ENCODE data around the gene BIN1. TPM values are rescaled to one million over a fixed set of nuclear protein-coding genes. Genes with fewer than 3 reads are reported as not detected.

BIN1 gene
- total RNA-seq, 4 donors from 2014 or later: 1,150 to 2,167 (median 1,736) TPM

- peak in 1 of 2 donors; percentile 80 for DNase-seq
- in situ Hi-C loops (cut with MboI; ENCODE audit: low sequenced_read_pairs in 4 of 4): loop anchor here in 1 of 4 donors (10.0 to 25.0 kb wide), 2 partner anchors 86 to 444 kb away; no protein-coding TSS in a partner anchor
- intact Hi-C loops (cut with DNase I; ENCODE audit: low total_unique reads): loop anchor here (1.0 to 10.0 kb wide), 3 partner anchors 16 to 344 kb away; partner anchors contain the start of gene MAP3K2
- no peak for TF ChIP-seq POLR2A (IDR thresholded peaks at IDR 0.05)
- peak in 2 of 5 experiments; percentile 8 to 35 for TF ChIP-seq CTCF (IDR thresholded peaks at IDR 0.05 in 4 of 5, conservative IDR thresholded peaks at IDR 0.05 in 1 of 5)
- no peaks in the 10 kb centered on the region for H3K27me3 ChIP-seq
- peak overlapping the region; percentile 13 to 44 (median 31) for H3K4me3 ChIP-seq
- H3K9me3 ChIP-seq: no peaks in the 10 kb centered on the region
- peaks cover 87 to 97% of the 10 kb centered on the region in 2 donors for H3K4me1 ChIP-seq
- ATAC-seq: peak; percentile 6
- H3K27ac ChIP-seq: peak overlapping the region; percentile 97 to 100 (median 100)
- peaks cover 0 to 19% of the 10 kb centered on the region in 2 donors for H3K36me3 ChIP-seq
Measured at GRCh38 chr2:127068351-127068741, 38.6 kb downstream of the BIN1 start.

- Histone ChIP-seq H3K9me3 (no peaks in the 10 kb centered on the region), H3K27ac (peak overlapping the region; percentile 97 to 100 (median 100)), H3K4me1 (peaks cover 84 to 97% of the 10 kb centered on the region in 2 donors), H3K4me3 (peak overlapping the region in 2 of 4 donors; percentile 41 to 44), H3K36me3 (peaks cover 0 to 24% of the 10 kb centered on the region in 2 donors), H3K27me3 (no peaks in the 10 kb centered on the region)
- DNase-seq: peak; percentile 93 to 97
- peak; percentile 43 to 48 for ATAC-seq
- intact Hi-C loops (cut with DNase I; ENCODE audit: low total_unique reads) (loop anchor here (1.0 to 10.0 kb wide), 4 partner anchors 14 to 345 kb away; partner anchors contain the start of gene MAP3K2), in situ Hi-C loops (cut with MboI; ENCODE audit: low sequenced_read_pairs in 4 of 4) (loop anchor here in 1 of 4 donors (10.0 to 25.0 kb wide), 2 partner anchors 87 to 445 kb away; no protein-coding TSS in a partner anchor)
- TF ChIP-seq POLR2A (IDR thresholded peaks at IDR 0.05): peak in 1 of 2 donors; percentile 25
- TF ChIP-seq CTCF (IDR thresholded peaks at IDR 0.05 in 4 of 5, conservative IDR thresholded peaks at IDR 0.05 in 1 of 5): peak; percentile 89 to 97 (median 95)
Measured at GRCh38 chr2:127067620-127068350, 39.2 kb downstream of the BIN1 start.

- TF ChIP-seq CTCF (IDR thresholded peaks at IDR 0.05 in 4 of 5, conservative IDR thresholded peaks at IDR 0.05 in 1 of 5) (no peak), POLR2A (IDR thresholded peaks at IDR 0.05) (no peak)
- intact Hi-C loops (cut with DNase I; ENCODE audit: low total_unique reads): loop anchor here (1.0 to 10.0 kb wide), 3 partner anchors 14 to 345 kb away; partner anchors contain the start of gene MAP3K2
- in situ Hi-C loops (cut with MboI; ENCODE audit: low sequenced_read_pairs in 4 of 4): loop anchor here in 1 of 4 donors (10.0 to 25.0 kb wide), 2 partner anchors 88 to 445 kb away; no protein-coding TSS in a partner anchor
- Histone ChIP-seq H3K36me3 (peaks cover 0 to 27% of the 10 kb centered on the region in 2 donors), H3K27me3 (no peaks in the 10 kb centered on the region), H3K4me1 (peaks cover 76 to 97% of the 10 kb centered on the region in 2 donors), H3K9me3 (no peaks in the 10 kb centered on the region), H3K27ac (peak overlapping the region; percentile 97 to 100 (median 100)), H3K4me3 (peak overlapping the region in 1 of 4 donors; percentile 44)
- ATAC-seq: peak; percentile 10 to 14
- DNase-seq: peak; percentile 72 to 90
Measured at GRCh38 chr2:127066942-127067341, 40.0 kb downstream of the BIN1 start.

- Histone ChIP-seq H3K27me3 (no peaks in the 10 kb centered on the region), H3K9me3 (no peaks in the 10 kb centered on the region), H3K4me1 (peaks cover 74 to 96% of the 10 kb centered on the region in 2 donors), H3K4me3 (no peak overlapping the region), H3K27ac (peak overlapping the region; percentile 97 to 100 (median 100)), H3K36me3 (peaks cover 0 to 35% of the 10 kb centered on the region in 2 donors)
- ATAC-seq (no peak), DNase-seq (no peak)
- in situ Hi-C loops (cut with MboI; ENCODE audit: low sequenced_read_pairs in 4 of 4) (loop anchor here in 1 of 4 donors (10.0 to 25.0 kb wide), 2 partner anchors 89 to 446 kb away; no protein-coding TSS in a partner anchor), intact Hi-C loops (cut with DNase I; ENCODE audit: low total_unique reads) (loop anchor here (1.0 to 10.0 kb wide), 4 partner anchors 37 to 346 kb away; partner anchors contain the start of gene MAP3K2)
- no peak for TF ChIP-seq POLR2A (IDR thresholded peaks at IDR 0.05)
- TF ChIP-seq CTCF (IDR thresholded peaks at IDR 0.05 in 4 of 5, conservative IDR thresholded peaks at IDR 0.05 in 1 of 5): no peak
Measured at GRCh38 chr2:127065940-127066318, 41.0 kb downstream of the BIN1 start.

Measured in gastrocnemius medialis (tissue), 4 donors.